ENCODE results near the gene FMR1. TPM values are rescaled to one million over a fixed set of nuclear protein-coding genes. Genes with fewer than 3 reads are reported as not detected.

FMR1 gene
- polyA plus RNA-seq (ENCODE audit: insufficient read length in 3 of 3) = 10 to 100 TPM; 70.9 to 99.3 (median 92.9) TPM
- long read RNA-seq, donor 1, full-length matches to known transcripts = 2 of 2 reads
- long read RNA-seq, donor 1, partial matches to known transcripts = 0 of 2 reads
- long read RNA-seq, donor 1, other reads (novel, unspliced or antisense) = 0 of 2 reads
- long read RNA-seq, donor 2, full-length matches to known transcripts = 1 of 15 reads
- long read RNA-seq, donor 2, partial matches to known transcripts = 14 of 15 reads
- long read RNA-seq, donor 2, other reads (novel, unspliced or antisense) = 0 of 15 reads
- long read RNA-seq, donor 3, full-length matches to known transcripts = 3 of 9 reads
- long read RNA-seq, donor 3, partial matches to known transcripts = 0 of 9 reads
- long read RNA-seq, donor 3, other reads (novel, unspliced or antisense) = 6 of 9 reads
- long read RNA-seq, donor 4, partial matches to known transcripts = 0 of 1 reads
- long read RNA-seq, donor 4, other reads (novel, unspliced or antisense) = 0 of 1 reads
- long read RNA-seq, donor 5, full-length matches to known transcripts = 6 of 11 reads
- long read RNA-seq, donor 5, partial matches to known transcripts = 5 of 11 reads
- long read RNA-seq, donor 5, other reads (novel, unspliced or antisense) = 0 of 11 reads
- long read RNA-seq, donor 6, full-length matches to known transcripts = 4 of 4 reads
- long read RNA-seq, donor 6, partial matches to known transcripts = 0 of 4 reads
- long read RNA-seq, donor 6, other reads (novel, unspliced or antisense) = 0 of 4 reads
- long read RNA-seq, donor 7, full-length matches to known transcripts = 3 of 131 reads
- long read RNA-seq, donor 7, partial matches to known transcripts = 128 of 131 reads
- long read RNA-seq, donor 7, other reads (novel, unspliced or antisense) = 0 of 131 reads
- long read RNA-seq, donor 8, full-length matches to known transcripts = 4 of 10 reads
- long read RNA-seq, donor 8, partial matches to known transcripts = 0 of 10 reads
- long read RNA-seq, donor 8, other reads (novel, unspliced or antisense) = 6 of 10 reads
- long read RNA-seq, donor 9, partial matches to known transcripts = 0 of 1 reads
- long read RNA-seq, donor 9, other reads (novel, unspliced or antisense) = 0 of 1 reads
- long read RNA-seq, donor 10, partial matches to known transcripts = 109 of 109 reads
- long read RNA-seq, donor 10, other reads (novel, unspliced or antisense) = 0 of 109 reads
- long read RNA-seq, donor 11, full-length matches to known transcripts = 2 of 2 reads
- long read RNA-seq, donor 11, partial matches to known transcripts = 0 of 2 reads
- long read RNA-seq, donor 11, other reads (novel, unspliced or antisense) = 0 of 2 reads
- long read RNA-seq, donor 12, full-length matches to known transcripts = 1 of 1 reads
- long read RNA-seq, donor 12, partial matches to known transcripts = 0 of 1 reads
- long read RNA-seq, donor 12, other reads (novel, unspliced or antisense) = 0 of 1 reads
- long read RNA-seq, donor 13, full-length matches to known transcripts = 4 of 4 reads
- long read RNA-seq, donor 13, partial matches to known transcripts = 0 of 4 reads
- long read RNA-seq, donor 13, other reads (novel, unspliced or antisense) = 0 of 4 reads
- long read RNA-seq, donor 14, partial matches to known transcripts = 0 of 1 reads
- long read RNA-seq, donor 14, other reads (novel, unspliced or antisense) = 0 of 1 reads
- long read RNA-seq, donor 15 = 0 reads
- long read RNA-seq, donor 16, full-length matches to known transcripts = 8 of 17 reads
- long read RNA-seq, donor 16, partial matches to known transcripts = 9 of 17 reads
- long read RNA-seq, donor 16, other reads (novel, unspliced or antisense) = 0 of 17 reads

DNA sequence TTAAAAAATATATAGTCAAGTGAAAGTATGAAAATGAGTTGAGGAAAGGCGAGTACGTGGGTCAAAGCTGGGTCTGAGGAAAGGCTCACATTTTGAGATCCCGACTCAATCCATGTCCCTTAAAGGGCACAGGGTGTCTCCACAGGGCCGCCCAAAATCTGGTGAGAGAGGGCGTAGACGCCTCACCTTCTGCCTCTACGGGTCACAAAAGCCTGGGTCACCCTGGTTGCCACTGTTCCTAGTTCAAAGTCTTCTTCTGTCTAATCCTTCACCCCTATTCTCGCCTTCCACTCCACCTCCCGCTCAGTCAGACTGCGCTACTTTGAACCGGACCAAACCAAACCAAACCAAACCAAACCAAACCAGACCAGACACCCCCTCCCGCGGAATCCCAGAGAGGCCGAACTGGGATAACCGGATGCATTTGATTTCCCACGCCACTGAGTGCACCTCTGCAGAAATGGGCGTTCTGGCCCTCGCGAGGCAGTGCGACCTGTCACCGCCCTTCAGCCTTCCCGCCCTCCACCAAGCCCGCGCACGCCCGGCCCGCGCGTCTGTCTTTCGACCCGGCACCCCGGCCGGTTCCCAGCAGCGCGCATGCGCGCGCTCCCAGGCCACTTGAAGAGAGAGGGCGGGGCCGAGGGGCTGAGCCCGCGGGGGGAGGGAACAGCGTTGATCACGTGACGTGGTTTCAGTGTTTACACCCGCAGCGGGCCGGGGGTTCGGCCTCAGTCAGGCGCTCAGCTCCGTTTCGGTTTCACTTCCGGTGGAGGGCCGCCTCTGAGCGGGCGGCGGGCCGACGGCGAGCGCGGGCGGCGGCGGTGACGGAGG, at the start of gene FMR1:
Gene FMR1, plus strand, starts transcription at position 728 of the 831 bp plus-strand sequence. CDS start 261 bp downstream, outside the sequence.
- peak; percentile 64 to 89 (median 80) for DNase-seq (ENCODE audit: extremely low read depth in 1 of 11, low read depth in 9 of 11, low spot score in 4 of 11)

- DNase-seq (ENCODE audit: extremely low read depth in 1 of 11, low read depth in 9 of 11, low spot score in 4 of 11) = peak in 1 of 11 donors; percentile 6
Measured at GRCh38 chrX:147875866-147876596, 35.7 kb upstream of the FMR1 start.

DNA sequence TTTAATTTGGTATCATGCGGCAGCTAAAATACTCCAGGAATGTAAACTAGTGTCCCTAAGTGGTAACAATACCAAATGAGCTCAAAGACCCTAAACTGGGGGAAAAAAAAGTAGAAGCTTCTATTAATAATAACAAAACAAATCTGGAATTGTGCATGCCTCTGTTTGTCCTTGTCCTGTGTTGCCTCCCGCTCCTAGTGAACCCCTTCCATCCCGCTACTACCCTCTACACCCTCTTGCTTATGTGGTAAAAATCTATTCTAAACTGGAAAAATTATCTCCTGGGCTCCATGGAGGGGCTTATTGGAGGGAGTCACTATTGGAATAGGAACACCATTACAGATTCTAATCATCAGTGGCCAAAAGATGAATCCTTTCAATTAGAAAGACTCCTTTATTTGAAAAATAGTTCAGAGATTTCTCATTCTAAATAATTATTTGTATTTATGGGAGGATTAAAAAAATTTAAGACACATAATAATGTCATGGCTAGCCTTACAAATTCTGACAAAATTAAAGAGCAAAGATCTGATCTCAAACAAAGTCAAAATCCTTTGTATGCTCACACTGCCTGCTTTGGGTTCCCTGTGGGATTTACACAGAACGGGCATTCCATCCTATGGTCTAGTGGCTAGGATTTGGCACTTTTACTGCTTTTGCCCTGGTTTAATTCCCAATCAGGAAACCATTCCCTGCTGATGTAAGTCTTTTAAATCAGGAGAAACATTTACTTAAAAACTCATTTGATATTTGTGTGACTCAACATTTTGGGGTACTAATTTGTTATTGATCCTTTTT, 34.7 kb upstream of the FMR1 start:
- DNase-seq (ENCODE audit: extremely low read depth in 1 of 11, low read depth in 9 of 11, low spot score in 4 of 11) = no peak

GRCh38 chrX:147877726-147878125, 34.0 kb upstream of the FMR1 start:
- no peak for DNase-seq (ENCODE audit: extremely low read depth in 1 of 11, low read depth in 9 of 11, low spot score in 4 of 11)

DNA sequence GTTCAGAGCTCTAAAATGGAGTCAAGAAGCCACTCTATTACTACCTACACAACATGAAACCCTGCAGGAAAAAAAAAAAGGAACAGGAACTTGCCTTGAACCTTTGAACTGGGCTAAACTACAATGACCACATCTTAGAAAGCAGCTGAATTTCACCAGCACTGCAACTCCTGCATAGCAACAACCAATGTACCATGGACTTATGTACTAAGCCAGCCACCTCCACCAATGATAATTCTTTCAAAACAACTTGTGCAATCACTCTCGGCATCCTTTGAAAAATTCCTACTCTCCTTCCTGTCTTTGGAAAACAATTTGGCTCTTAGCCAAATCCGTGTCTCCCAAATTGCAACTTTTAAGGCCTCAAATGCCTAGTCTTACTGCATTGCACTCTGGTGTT, 26.8 kb upstream of the FMR1 start:
- DNase-seq (ENCODE audit: extremely low read depth in 1 of 11, low read depth in 9 of 11, low spot score in 4 of 11) = no peak

GRCh38 chrX:147890756-147891155, 21.0 kb upstream of the FMR1 start:
- no peak for DNase-seq (ENCODE audit: extremely low read depth in 1 of 11, low read depth in 9 of 11, low spot score in 4 of 11)

DNA sequence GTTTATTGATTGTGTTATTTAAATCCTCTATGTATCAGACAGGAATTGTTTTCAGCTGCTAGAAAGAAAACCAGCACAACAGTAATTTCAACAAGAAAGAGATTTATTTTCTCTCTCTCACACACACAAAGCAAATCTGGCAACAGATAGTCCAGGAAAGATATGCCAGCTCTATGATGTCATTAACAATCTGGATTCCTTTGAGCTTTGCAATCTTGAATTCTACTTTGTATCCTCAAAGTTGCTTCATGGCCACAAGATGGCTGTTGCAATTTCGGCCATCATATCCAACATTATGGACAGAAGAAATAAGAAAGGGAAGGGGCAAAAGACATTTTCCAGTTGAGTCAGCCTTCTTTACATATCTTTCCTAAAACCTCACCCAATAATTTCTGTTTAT, 19.8 kb upstream of the FMR1 start:
- DNase-seq (ENCODE audit: extremely low read depth in 1 of 11, low read depth in 9 of 11, low spot score in 4 of 11) = no peak

- no peak for DNase-seq (ENCODE audit: extremely low read depth in 1 of 11, low read depth in 9 of 11, low spot score in 4 of 11)
Measured at GRCh38 chrX:147893741-147894140, 18.0 kb upstream of the FMR1 start.

DNA sequence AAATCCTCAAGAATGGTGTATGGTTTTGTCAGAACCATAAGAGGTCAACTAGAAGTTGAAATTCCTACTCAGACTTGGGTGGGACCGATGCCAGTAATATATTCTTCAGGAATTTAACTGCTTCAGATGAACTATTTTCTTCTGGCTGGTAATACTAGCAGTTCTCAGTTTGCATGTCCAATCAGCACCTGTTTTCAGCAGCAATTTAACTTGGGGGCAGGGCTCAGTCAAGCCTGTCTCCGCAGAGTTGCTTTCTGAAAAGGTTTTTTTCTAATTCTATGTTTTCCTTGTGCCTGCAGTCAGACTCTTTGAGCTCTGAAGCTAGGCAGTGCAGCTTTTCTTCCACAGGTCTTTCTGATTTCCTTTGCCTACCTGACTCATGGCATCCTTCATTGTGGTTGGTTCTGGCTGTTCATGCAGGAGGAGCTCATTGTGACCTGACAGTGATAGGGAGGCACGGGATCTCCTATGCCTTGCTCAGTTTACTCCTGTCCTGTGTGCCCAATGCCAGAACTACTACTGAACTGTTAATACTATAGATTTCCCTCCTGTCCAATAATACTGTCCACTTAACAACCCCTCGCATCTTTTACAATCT, 17.3 kb upstream of the FMR1 start:
- peak in 4 of 11 donors; percentile 12 to 43 (median 38) for DNase-seq (ENCODE audit: extremely low read depth in 1 of 11, low read depth in 9 of 11, low spot score in 4 of 11)

DNA sequence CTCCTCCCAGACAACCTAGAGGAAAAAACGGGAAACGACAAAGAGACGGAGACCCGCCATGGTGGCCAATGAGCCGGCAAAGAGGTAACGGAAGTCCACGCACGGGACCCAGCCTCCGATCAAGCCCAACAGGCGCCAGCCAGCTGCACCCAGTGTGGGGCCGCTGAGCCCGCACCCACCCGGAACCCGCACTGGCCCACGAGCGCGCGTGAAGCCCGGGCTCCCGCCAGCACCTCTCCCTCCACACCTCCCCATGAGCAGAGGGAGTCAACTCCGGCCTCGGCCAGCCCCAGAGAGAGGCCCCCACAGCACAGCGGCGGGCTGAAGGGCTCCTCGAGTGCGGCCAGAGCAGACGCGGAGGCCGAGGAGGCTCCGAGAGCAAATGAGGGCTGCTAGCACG, 14.6 kb upstream of the FMR1 start:
- DNase-seq (ENCODE audit: extremely low read depth in 1 of 11, low read depth in 9 of 11, low spot score in 4 of 11) = no peak

- no peak for DNase-seq (ENCODE audit: extremely low read depth in 1 of 11, low read depth in 9 of 11, low spot score in 4 of 11)
Measured at GRCh38 chrX:147898951-147899350, 12.8 kb upstream of the FMR1 start.

DNA sequence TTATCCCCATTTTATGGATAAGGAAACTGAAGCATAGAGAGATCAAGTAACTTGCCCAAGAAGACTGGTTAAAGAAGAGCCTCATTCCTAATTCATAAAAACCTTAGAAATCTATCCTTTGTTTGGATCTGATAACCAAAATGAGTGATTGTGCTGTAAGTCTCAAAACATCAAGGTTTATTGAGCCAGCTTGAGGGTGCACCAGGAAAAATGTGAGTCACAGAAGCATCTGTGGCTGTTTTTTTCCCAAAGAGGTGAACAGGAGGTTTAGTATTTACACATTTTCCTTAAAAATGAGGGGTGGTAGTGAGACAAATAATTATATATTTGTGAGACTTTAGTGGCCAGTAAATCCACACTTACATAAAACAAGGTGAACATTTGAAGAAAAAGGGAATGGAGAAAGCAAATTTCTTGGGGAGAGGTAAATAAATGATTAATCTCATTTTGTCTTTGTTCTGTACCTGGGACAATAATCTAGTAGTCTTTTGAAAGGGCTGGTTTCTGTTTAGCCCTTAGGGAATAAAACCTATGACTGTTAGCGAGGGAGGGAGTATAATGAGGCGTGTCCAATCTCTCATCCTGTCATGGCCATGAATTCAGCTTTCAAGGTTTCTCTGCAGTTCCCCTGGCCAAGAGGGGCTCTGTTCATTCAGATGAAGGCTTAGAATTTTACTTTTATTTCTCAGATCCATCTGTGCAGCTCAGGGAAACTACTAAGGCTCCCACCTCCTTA, 12.2 kb upstream of the FMR1 start:
- DNase-seq (ENCODE audit: extremely low read depth in 1 of 11, low read depth in 9 of 11, low spot score in 4 of 11) = peak in 2 of 11 donors; percentile 16 to 18

DNA sequence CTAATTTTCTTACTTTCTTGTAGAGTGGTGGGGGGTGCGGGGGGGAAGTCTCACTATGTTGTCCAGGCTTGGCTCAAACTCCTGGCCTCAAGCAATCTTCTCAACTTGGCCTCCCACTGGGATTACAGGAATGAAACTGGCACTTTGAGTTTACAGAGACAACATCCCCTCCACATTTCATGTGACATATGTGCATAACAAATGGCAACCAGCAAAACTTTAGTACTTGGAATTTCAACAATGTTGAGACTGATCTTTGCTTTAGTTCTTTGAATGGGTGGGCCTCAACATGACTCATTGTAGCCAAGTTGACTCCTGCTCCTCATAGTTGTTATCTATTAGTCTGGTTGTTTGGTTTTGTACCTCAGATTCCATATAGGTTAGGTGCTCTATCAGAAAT, 11.4 kb upstream of the FMR1 start:
- DNase-seq (ENCODE audit: extremely low read depth in 1 of 11, low read depth in 9 of 11, low spot score in 4 of 11) = no peak

- no peak for DNase-seq (ENCODE audit: extremely low read depth in 1 of 11, low read depth in 9 of 11, low spot score in 4 of 11)
Measured at GRCh38 chrX:147901461-147902126, 10.1 kb upstream of the FMR1 start.
